GM21360 (cell line): Measurements from ENCODE around the gene TTC27.
"Not testable (repeated sequence)": the region's sequence is repeated elsewhere in the genome, so short reads cannot be mapped to it uniquely, and the experiment has no call there.

Source experiments
- ATAC-seq: cut with Tn5 transposase; IDR thresholded peaks from one replicate; pipeline ENCODE4 v1.9.1; 2021; ENCODE audit warnings: mild to moderate bottlenecking, moderate library complexity; ENCODE audit not compliant: unreplicated experiment

The TTC27 gene

GRCh38 chr2:32718752-32719151 is 90.9 kb downstream of the TTC27 start:
- no peak for ATAC-seq

GRCh38 chr2:32719430-32719829 is 91.6 kb downstream of the TTC27 start:
- ATAC-seq, result no peak

GRCh38 chr2:32719933-32720716 is 92.3 kb downstream of the TTC27 start:
- no peak for ATAC-seq

GRCh38 chr2:32720771-32721170 is 92.9 kb downstream of the TTC27 start:
- no peak for ATAC-seq

GRCh38 chr2:32721376-32721775 is 93.5 kb downstream of the TTC27 start:
- ATAC-seq, result no peak

GRCh38 chr2:32723467-32724079 is 95.7 kb downstream of the TTC27 start:
- no peak for ATAC-seq

- ATAC-seq, result not testable (repeated sequence)
These were observed 98.8 kb downstream of the TTC27 start for GRCh38 chr2:32726678-32727077.

- no peak for ATAC-seq
These were observed 99.3 kb downstream of the TTC27 start for GRCh38 chr2:32727157-32727556.

- not testable (repeated sequence) for ATAC-seq
These were observed 103.1 kb downstream of the TTC27 start for GRCh38 chr2:32730958-32731357.

GRCh38 chr2:32732120-32732519 is 104.3 kb downstream of the TTC27 start:
- no peak for ATAC-seq

GRCh38 chr2:32732912-32733472 is 105.1 kb downstream of the TTC27 start:
- ATAC-seq, result no peak

GRCh38 chr2:32735348-32735747 is 107.5 kb downstream of the TTC27 start:
- ATAC-seq, result no peak

GRCh38 chr2:32738939-32739338 is 111.1 kb downstream of the TTC27 start:
- no peak for ATAC-seq

- no peak for ATAC-seq
These were observed 111.8 kb downstream of the TTC27 start for GRCh38 chr2:32739664-32740063.

GRCh38 chr2:32741575-32741974 is 113.7 kb downstream of the TTC27 start:
- ATAC-seq, result no peak

GRCh38 chr2:32742376-32742775 is 114.5 kb downstream of the TTC27 start:
- ATAC-seq, result no peak

- ATAC-seq, result no peak
These were observed 115.8 kb downstream of the TTC27 start for GRCh38 chr2:32743480-32744236.

- ATAC-seq, result no peak
These were observed 117.3 kb downstream of the TTC27 start for GRCh38 chr2:32745191-32745590.

- ATAC-seq, result no peak
These were observed 117.8 kb downstream of the TTC27 start for GRCh38 chr2:32745675-32746074.

- no peak for ATAC-seq
These were observed 118.8 kb downstream of the TTC27 start for GRCh38 chr2:32746669-32747068.

- ATAC-seq, result no peak
These were observed 120.3 kb downstream of the TTC27 start for GRCh38 chr2:32748158-32748557.
